ENCODE measurements around the gene DDX10. TPM values are rescaled to one million over a fixed set of nuclear protein-coding genes. Genes with fewer than 3 reads are reported as not detected.

DDX10 gene
- total RNA-seq, 2 experiments from 2014 or later = 15.0 to 15.4 TPM

DNA sequence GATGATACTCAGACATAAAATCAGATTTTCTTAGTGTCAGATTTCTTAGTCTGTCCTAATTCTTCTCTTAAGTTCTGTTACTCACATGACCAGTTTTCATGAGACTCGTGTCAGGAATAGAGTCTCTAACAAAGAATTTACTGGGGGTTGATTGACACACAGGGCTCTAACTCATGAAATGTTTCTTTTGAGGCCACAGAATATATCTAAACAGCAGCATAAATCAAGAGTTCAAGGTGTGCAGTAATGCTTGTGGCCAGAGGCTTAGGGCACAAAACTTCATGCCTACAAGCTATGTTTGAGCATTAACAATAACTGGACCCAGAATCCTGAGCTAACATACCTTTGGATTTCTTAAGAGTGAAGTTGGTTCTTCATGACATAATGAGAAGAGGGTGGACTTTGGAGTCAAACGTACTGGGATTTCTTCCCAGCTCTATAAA is 237.2 kb downstream of the DDX10 start:
- Mint-ChIP-seq H3K36me3 (ENCODE audit: low read depth) (peaks cover 27% of the 10 kb centered on the region), H3K27me3 (no peaks in the 10 kb centered on the region), H3K4me1 (ENCODE audit: low read depth) (no peaks in the 10 kb centered on the region), H3K27ac (no peak overlapping the region), H3K4me3 (no peak overlapping the region), H3K9me3 (peaks cover 6% of the 10 kb centered on the region)
- Histone ChIP-seq H3K36me3 (ENCODE audit: insufficient read depth, low read length) (no peaks in the 10 kb centered on the region), H3K27me3 (ENCODE audit: control insufficient read depth in 1 of 2, insufficient read depth in 2 of 2, low read length in 2 of 2) (no peaks in the 10 kb centered on the region), H3K27ac (ENCODE audit: low read depth in 1 of 2, low read length in 2 of 2) (no peak overlapping the region), H3K4me1 (ENCODE audit: insufficient read depth, low read length) (no peaks in the 10 kb centered on the region), H3K4me3 (ENCODE audit: low read length) (no peak overlapping the region), H3K9me3 (ENCODE audit: control insufficient read depth in 1 of 2, insufficient read depth in 1 of 2, low read length in 2 of 2) (peaks cover 0 to 11% of the 10 kb centered on the region in 2 experiments)
- DNase-seq (no peak), ATAC-seq (ENCODE audit: poor library complexity) (no peak)
- intact Hi-C loops (cut with DNase I, micrococcal nuclease) = no loop called here
- ChIA-PET POLR2A (no interaction called here), CTCF (no interaction called here)
- TF ChIP-seq, protein P1, sequence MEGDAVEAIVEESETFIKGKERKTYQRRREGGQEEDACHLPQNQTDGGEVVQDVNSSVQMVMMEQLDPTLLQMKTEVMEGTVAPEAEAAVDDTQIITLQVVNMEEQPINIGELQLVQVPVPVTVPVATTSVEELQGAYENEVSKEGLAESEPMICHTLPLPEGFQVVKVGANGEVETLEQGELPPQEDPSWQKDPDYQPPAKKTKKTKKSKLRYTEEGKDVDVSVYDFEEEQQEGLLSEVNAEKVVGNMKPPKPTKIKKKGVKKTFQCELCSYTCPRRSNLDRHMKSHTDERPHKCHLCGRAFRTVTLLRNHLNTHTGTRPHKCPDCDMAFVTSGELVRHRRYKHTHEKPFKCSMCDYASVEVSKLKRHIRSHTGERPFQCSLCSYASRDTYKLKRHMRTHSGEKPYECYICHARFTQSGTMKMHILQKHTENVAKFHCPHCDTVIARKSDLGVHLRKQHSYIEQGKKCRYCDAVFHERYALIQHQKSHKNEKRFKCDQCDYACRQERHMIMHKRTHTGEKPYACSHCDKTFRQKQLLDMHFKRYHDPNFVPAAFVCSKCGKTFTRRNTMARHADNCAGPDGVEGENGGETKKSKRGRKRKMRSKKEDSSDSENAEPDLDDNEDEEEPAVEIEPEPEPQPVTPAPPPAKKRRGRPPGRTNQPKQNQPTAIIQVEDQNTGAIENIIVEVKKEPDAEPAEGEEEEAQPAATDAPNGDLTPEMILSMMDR (IDR thresholded peaks at IDR 0.05) = no peak

DNA sequence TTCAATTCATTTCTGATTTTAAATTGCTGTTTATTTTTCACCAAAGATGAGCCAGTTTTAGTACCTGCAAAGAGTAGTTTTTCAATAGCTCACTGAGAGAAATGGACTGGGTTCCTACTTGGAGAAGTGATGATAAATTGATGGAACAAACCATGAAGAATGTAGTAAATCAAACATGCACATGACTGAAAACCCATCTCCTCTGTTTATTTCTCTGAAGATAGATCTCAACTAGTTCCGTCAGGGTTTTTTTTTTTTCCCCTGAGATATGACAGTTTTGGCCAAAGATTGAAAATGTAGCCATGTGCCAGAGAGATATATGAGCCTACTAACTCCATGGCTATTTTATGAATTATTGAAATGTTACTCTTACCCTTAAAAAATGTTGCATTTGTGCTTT is 239.6 kb downstream of the DDX10 start:
- no peaks in the 10 kb centered on the region for H3K4me1 Mint-ChIP-seq (ENCODE audit: low read depth)
- ChIA-PET POLR2A (no interaction called here), CTCF (no interaction called here)
- H3K4me1 ChIP-seq (ENCODE audit: insufficient read depth, low read length) = no peaks in the 10 kb centered on the region
- H3K4me3 Mint-ChIP-seq = no peak overlapping the region
- ATAC-seq (ENCODE audit: poor library complexity) = no peak
- H3K4me3 ChIP-seq (ENCODE audit: low read length) = no peak overlapping the region
- DNase-seq = no peak
- no peak overlapping the region for H3K27ac ChIP-seq (ENCODE audit: low read depth in 1 of 2, low read length in 2 of 2)
- H3K27ac Mint-ChIP-seq = no peak overlapping the region
- no peaks in the 10 kb centered on the region for H3K36me3 ChIP-seq (ENCODE audit: insufficient read depth, low read length)
- H3K9me3 Mint-ChIP-seq = no peaks in the 10 kb centered on the region
- no peaks in the 10 kb centered on the region for H3K9me3 ChIP-seq (ENCODE audit: control insufficient read depth in 1 of 2, insufficient read depth in 1 of 2, low read length in 2 of 2)
- no peaks in the 10 kb centered on the region for H3K27me3 Mint-ChIP-seq
- intact Hi-C loops (cut with DNase I, micrococcal nuclease) = no loop called here
- TF ChIP-seq, protein P1 (IDR thresholded peaks at IDR 0.05) = no peak
- peaks cover 8% of the 10 kb centered on the region for H3K36me3 Mint-ChIP-seq (ENCODE audit: low read depth)
- H3K27me3 ChIP-seq (ENCODE audit: control insufficient read depth in 1 of 2, insufficient read depth in 2 of 2, low read length in 2 of 2) = no peaks in the 10 kb centered on the region

DNA sequence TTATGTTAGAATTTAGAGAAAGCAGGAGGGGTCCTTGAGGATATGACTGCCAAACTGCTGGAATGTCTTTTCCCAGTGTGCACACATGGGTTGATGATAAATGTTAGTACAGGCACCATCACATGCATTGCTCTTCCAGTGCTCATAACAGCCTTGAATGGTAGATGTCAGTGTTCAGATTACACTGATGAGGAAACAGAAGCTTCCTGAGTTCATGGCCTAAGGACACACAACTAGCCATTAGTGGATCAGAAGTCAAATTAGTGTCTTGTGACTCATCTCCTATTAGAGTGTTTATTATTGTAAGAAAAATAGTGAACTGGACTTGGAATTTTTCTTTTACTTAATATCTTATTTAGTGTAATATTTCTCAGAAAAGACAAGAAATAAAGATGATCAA is 241.5 kb downstream of the DDX10 start:
- TF ChIP-seq, protein P1 (IDR thresholded peaks at IDR 0.05) = no peak
- Mint-ChIP-seq H3K9me3 (no peaks in the 10 kb centered on the region), H3K27ac (no peak overlapping the region), H3K27me3 (no peaks in the 10 kb centered on the region), H3K36me3 (ENCODE audit: low read depth) (peaks cover 3% of the 10 kb centered on the region), H3K4me1 (ENCODE audit: low read depth) (no peaks in the 10 kb centered on the region), H3K4me3 (no peak overlapping the region)
- ChIA-PET POLR2A (no interaction called here), CTCF (no interaction called here)
- Histone ChIP-seq H3K4me1 (ENCODE audit: insufficient read depth, low read length) (no peaks in the 10 kb centered on the region), H3K4me3 (ENCODE audit: low read length) (no peak overlapping the region), H3K27me3 (ENCODE audit: control insufficient read depth in 1 of 2, insufficient read depth in 2 of 2, low read length in 2 of 2) (no peaks in the 10 kb centered on the region), H3K36me3 (ENCODE audit: insufficient read depth, low read length) (no peaks in the 10 kb centered on the region), H3K9me3 (ENCODE audit: control insufficient read depth in 1 of 2, insufficient read depth in 1 of 2, low read length in 2 of 2) (no peaks in the 10 kb centered on the region), H3K27ac (ENCODE audit: low read depth in 1 of 2, low read length in 2 of 2) (no peak overlapping the region)
- ATAC-seq (ENCODE audit: poor library complexity) (no peak), DNase-seq (no peak)
- intact Hi-C loops (cut with DNase I, micrococcal nuclease) = no loop called here

Measured in CD4-positive, alpha-beta T cell (primary cell).